ENCODE data around the gene EOLA2.
"Not testable (repeated sequence)": the region's sequence is repeated elsewhere in the genome, so short reads cannot be mapped to it uniquely, and the experiment has no call there.

EOLA2 gene

DNA sequence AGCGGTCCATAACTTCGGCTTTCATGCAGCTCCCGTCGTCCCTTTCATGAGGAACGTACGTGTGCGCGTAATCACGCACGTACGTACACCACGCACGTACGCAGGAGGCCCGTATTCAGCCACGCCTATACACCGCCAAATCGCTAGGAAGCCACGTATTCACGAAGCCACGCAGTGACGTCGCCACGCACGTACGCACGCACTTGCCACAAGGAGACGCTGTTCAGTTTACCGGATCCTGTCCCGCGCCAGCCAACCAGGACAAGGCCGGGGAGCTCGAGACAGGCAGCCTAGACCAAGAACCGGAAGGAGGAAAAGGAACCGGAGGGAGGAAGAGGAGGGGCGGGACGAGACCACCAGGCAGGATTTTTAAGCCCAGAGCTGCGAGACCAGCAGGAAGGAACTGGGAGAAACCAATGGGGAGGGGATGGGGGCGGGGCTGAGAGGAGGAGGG lies at the start of gene EOLA2:
EOLA2 (minus strand) TSS at position 65 of the 454 bp plus-strand sequence. CDS start 4,617 bp downstream, outside the sequence.
- peak; percentile 97 for DNase-seq (ENCODE audit: low spot score)

DNA sequence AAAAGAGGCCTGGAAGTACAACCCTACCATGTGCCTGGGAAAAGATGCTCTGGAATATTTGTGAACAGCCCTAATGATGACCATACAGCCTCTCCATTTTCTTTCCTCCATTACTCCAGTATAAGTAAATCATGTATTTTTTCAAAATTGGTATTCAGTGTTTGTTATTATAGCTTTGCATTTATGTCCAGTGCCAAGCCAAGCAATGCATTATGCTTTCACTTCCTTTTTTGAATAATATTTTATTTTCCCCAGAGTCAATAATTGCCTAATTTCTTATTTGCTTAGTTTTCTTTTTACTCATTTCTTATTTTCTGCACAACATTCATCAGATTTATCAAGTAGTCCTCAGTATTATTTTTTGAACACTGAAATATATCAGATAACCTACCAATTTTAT lies 49.3 kb upstream of the EOLA2 start:
- no peak for DNase-seq (ENCODE audit: low spot score)

GRCh38 chrX:149984411-149984810 lies 46.1 kb upstream of the EOLA2 start:
- no peak for DNase-seq (ENCODE audit: low spot score)

DNA sequence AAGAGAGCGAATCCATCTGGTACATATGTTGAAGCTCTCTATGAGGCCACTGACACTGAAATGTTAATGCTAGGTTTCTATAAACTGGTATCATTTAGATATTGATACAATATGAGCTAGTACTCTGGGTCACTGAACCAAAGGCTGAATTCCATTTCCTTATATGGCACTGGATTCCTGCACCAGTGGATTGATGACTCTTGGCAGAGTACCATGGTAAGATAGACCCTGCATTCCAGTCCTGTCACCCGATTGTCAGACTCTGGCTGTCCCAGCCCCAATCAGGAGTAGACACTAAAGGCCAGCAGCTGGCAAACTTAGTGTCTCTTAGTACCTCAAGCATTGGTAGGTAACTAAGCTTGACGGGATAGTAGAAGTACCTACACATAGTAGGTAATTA lies 44.0 kb upstream of the EOLA2 start:
- DNase-seq (ENCODE audit: low spot score): no peak

- DNase-seq (ENCODE audit: low spot score): no peak
Observed at GRCh38 chrX:149979126-149979644, 40.9 kb upstream of the EOLA2 start.

DNA sequence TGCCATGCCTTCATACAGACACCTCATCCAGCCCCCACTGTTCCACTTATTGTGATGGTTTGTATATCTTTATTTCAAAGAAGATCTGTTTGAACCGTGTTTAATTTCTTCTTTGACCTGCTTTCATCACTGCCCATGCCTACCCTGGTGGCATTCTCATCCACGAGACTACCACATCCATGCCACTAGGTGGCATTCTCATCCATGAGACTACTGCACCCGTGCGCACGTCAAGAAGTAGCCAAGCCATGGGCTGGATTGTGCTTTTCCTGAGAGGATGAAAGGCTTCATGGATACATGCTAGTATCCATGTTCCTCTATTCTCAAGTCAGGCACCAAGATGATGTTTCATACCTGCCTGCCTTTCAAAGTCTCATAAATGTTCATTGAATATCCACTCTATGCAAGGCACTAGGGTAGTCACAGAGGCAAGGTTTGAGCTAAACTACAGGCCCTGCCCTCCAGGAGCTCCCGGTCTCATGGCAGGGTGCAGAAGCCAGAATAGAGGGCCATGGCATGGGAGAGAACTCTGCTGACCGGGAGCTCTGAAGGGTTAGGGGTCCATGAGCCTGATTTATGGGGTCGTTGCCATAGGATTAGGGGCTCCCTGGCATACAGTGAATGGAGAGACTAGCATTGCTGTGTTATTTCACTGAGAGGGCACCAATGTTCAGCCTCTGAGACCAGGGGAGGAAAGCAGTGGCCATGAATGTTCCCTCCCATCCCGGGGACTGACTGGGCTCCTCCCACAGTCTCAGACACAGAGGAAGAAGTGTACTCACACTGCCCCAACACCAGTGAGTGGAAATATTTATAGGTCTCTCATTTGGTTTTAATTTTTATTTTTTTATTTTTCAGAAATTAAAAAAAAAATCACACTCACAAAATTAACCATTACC lies 24.8 kb upstream of the EOLA2 start:
- peak; percentile 11 for DNase-seq (ENCODE audit: low spot score)

DNA sequence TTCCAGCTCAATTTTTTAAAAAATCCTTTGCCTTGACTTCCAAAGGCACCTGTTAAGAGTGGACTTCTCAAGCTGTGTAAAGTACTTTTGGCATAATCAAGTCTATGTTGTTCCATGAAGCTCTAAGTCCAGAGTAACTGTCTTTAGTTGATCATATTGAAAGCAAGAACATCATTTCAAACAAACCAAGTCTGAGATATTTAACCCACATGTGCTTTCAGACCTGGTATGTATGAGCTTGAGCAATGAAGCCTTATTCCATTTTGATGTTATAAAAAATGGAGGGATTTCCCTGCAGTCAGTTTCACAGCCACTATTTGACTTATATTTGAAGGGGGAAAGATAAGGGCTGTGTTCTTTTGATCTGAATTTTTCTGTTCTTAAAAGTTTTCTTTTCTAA lies 23.7 kb upstream of the EOLA2 start:
- no peak for DNase-seq (ENCODE audit: low spot score)

DNA sequence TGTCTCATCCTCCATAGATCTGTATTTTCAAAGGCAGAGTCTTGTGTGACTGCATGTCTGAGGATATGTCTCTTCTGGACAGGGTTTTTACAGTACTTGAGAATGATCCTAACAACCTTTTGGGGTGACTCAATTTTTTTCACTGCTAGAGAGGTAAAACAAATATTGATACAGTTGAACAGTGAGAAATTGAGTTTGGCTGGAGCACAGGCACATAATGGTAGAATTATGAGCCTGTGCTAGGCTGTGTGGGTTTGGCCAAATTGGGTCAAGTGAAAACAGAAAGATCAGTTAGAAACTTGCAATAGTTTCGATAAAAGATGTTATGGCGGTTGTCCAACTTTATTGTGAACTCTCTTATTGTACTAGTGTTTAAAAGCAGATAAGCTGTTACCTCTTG lies 23.3 kb upstream of the EOLA2 start:
- DNase-seq (ENCODE audit: low spot score): no peak

GRCh38 chrX:149950681-149951080 lies 12.4 kb upstream of the EOLA2 start:
- DNase-seq (ENCODE audit: low spot score): peak; percentile 13

GRCh38 chrX:149949743-149950436 lies 11.6 kb upstream of the EOLA2 start:
- no peak for DNase-seq (ENCODE audit: low spot score)

DNA sequence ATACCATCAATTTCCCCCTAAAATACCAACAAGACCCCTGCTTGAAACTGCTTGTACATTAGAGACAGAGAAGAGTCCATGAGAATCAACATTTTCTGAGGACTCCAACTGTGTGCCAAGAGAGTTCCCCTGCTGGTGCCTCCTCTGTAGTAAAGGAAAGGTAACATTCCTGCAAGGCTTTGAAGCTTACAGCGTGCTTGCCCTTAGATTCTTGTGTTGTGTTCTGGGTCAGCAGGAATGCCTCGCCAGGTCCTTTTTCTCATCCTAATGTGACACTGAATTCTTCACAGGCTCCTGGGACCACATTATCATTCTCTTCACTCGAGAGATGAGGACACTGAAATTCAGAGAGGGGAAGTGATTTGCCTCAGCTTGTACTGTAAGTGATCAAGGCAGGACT lies 9.7 kb upstream of the EOLA2 start:
- DNase-seq (ENCODE audit: low spot score): no peak

DNA sequence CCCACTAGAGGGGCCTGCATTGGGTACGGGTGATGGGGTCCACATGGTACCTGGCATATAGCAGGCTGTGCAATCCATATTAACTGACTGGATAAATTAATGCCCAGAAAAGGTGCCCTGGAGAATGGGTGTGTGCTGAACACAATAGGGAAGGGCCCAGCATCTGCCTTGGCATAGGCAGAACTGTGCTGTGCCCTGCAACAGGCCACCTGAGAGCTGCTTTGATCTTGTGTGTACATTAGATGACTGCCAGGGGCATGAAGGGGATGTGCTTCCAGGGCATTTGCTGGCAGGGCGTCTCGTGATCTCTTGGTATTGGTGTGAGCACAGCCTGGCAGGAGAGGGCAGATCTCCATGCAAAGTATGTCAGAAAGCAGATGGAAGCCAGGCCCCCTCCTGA lies 8.6 kb upstream of the EOLA2 start:
- not testable (repeated sequence) for DNase-seq (ENCODE audit: low spot score)

DNA sequence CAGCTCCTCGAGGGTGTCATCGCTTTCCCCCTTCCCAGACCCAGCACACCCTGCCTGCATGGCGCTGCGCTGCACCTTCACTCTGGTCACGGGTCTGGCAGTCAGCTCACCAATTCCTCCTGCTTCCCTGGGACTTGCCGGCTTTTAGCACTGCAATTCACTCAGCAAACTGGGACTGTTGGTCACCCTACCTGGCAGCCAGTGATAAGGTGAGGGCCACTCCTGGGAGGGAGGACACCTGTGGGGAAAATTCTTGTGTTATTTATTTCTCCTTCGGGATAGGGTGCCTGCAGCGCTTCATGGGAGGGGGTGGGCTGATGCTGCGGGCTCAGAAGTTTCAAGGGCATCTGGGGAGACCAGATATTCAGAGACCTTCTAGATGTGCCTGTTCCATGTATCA lies 7.5 kb upstream of the EOLA2 start:
- DNase-seq (ENCODE audit: low spot score): not testable (repeated sequence)

DNA sequence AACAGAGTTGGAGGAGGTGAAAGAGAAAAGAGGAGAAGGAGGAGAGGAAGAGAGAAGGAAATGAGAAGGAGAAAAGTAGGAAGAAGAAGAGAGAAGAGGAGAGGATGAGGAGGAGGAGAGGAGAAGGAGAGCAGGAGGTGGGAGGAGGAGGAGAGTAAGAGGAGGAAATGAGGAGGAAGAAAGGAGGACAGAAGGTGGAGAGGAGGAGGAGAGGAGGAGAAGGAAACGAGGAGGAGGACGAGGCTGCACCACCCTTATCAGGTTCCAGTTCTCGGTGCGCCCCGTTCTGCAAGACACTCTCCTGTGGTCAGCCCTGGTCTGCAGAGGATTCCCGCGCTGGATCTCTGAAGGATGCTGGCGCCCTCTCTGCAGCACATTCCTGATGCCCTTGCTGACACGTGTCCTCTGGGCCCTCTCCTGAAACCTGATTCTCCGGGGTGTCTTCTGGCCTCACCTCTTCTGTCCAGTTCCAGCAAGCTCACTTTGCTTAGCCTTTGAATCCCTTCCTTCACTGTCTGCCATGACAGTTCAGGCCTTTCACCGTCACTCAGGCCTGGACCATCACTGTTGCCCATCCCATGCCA lies 6.9 kb upstream of the EOLA2 start:
- not testable (repeated sequence) for DNase-seq (ENCODE audit: low spot score)

- not testable (repeated sequence) for DNase-seq (ENCODE audit: low spot score)
Observed at GRCh38 chrX:149940674-149941024, 2.4 kb upstream of the EOLA2 start.

- peak; percentile 94 for DNase-seq (ENCODE audit: low spot score)
Observed at GRCh38 chrX:149939905-149940673, 1.8 kb upstream of the EOLA2 start.

DNA sequence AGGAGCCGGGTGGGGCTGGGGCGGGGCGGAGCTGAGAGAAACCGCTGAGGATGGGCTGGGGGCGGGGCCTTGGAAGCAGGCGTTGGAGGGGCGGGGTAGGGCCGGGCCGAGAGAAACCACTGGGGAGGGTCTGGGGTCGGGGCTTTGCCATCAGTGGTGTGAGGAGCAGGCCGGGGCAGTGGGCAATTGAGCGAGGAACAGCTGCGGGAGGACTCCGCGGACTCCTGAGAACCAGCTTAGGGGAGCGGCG lies 1.3 kb upstream of the EOLA2 start:
- DNase-seq (ENCODE audit: low spot score): no peak

DNA sequence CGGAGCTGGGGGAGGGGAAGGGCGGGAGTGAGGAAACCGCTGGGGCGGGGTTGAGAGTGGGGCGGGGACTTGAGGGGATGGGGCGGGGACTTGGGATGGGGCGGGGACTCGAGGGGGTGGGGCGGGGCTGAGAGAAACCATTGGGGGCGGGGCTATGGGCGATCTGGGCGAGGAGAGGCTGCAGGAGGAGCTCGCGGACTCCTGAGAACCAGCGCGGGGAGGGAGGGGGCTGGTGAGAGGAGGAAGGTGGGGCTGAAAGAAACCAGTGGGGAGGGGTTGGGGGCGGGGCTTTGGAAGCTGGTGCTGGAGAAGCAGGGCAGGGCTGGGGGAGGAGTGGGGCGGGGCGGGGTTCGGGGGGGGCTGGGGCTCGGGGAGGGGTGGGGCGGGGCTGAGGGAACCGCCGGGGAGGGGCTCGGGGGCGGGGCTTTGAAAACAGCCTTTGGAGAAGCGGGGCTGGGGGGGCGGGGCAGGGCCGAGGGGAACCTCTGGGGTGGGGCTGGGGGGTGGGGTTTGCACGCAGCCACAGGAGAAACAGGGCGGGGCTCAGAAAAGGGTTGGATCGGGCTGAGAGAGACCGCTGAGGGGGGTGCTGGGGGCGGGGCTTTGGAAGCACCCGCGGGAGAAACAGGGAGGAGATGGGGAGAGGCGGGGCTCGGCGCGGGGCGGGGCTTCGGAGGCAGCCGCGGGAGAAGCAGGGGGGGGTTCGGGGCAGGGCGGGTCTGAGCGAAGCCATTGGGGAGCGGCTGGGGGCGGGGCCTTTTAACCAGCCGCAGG lies 777 bp upstream of the EOLA2 start:
- DNase-seq (ENCODE audit: low spot score): peak; percentile 88

- no peak for DNase-seq (ENCODE audit: low spot score)
Observed at GRCh38 chrX:149937871-149938426, 342 bp downstream of the EOLA2 start.

DNA sequence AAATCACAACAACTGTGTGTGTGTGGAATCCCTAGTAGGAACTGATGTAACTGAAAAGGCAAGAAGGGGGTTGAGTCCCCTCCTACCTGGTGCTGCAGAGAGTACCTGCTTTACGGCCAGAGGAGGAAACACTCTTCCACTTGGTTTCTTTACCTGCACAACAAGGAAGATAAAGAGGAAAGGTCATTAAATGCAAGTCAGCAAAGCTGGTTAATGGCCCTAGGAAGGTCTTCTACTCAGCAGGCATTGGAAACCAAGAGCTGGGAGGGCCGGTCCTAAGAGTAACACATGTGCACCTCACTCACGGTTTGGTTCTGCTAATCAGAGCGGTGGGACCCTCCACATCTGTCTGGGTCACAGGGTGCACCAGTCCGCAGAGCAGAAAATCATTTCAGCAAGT lies 963 bp downstream of the EOLA2 start:
- DNase-seq (ENCODE audit: low spot score): peak; percentile 4

GRCh38 chrX:149933547-149933946 lies 4.7 kb downstream of the EOLA2 start:
- not testable (repeated sequence) for DNase-seq (ENCODE audit: low spot score)

Measured in hematopoietic multipotent progenitor cell treated with erythropoietin and hydrocortisone succinate and interleukin-3 and kit ligand, for 17 days (in vitro differentiated cells).